NB4 (cell line): Measurements from ENCODE around the gene TMEM101.

Experiments
- DNase-seq: peaks from one replicate; pipeline ENCODE4 v3.0.0; 2010; ENCODE audit warnings: low read depth
- H3K4me3 ChIP-seq: one replicate; pipeline ENCODE4 v1.5.1; 2011; ENCODE audit warnings: mild to moderate bottlenecking, low read depth, low read length, moderate library complexity
- CTCF ChIP-seq: IDR thresholded peaks from one replicate; pipeline ENCODE4 v1.5.1; 2012; ENCODE audit warnings: low read depth, low read length
- MAX ChIP-seq: IDR thresholded peaks from 2 replicates; pipeline ENCODE4 v1.6.1; 2011; ENCODE audit warnings: low read depth, low read length
- MYC ChIP-seq: IDR thresholded peaks from 2 replicates; pipeline ENCODE4 v1.6.1; 2011; ENCODE audit warnings: low read depth, low read length
- POLR2A ChIP-seq: IDR thresholded peaks from 2 replicates; pipeline ENCODE4 v1.6.1; 2011; ENCODE audit warnings: mild to moderate bottlenecking; ENCODE audit not compliant: insufficient read length; ENCODE audit errors: extremely low read depth

The TMEM101 gene

GRCh38 chr17:44014437-44015172 is at the start of gene TMEM101:
TSS of gene TMEM101 (minus strand) at chr17:44014963. CDS start at chr17:44014952, 11 bp downstream.
- peak within 1 kb of the TSS; percentile 91 for H3K4me3 ChIP-seq
- TF ChIP-seq POLR2A (peak; percentile 42), CTCF (no peak), MAX (peak; percentile 39; the same call in 1 of the 2 replicates)
- DNase-seq, result peak; percentile 93

GRCh38 chr17:44063704-44064639 is 49.2 kb upstream of the TMEM101 start:
- TF ChIP-seq MAX (no peak), POLR2A (no peak), MYC (no peak)
- peak overlapping the region; percentile 12 for H3K4me3 ChIP-seq
- DNase-seq, result no peak

GRCh38 chr17:44062871-44063270 is 48.1 kb upstream of the TMEM101 start:
- no peak for DNase-seq
- H3K4me3 ChIP-seq, result no peak overlapping the region
- TF ChIP-seq MYC (no peak), CTCF (no peak), MAX (no peak), POLR2A (no peak)

- H3K4me3 ChIP-seq, result no peak overlapping the region
Measured at GRCh38 chr17:44061446-44061845, 46.7 kb upstream of the TMEM101 start.

GRCh38 chr17:44059101-44059892 is 44.5 kb upstream of the TMEM101 start:
- H3K4me3 ChIP-seq, result no peak overlapping the region
- TF ChIP-seq CTCF (no peak), POLR2A (no peak), MAX (no peak), MYC (no peak)
- DNase-seq, result no peak

More at GRCh38 chr17:44061446-44061845, 46.7 kb upstream of the TMEM101 start:
- no peak for DNase-seq
- no peak for TF ChIP-seq POLR2A
- TF ChIP-seq MYC, result no peak
- TF ChIP-seq MAX, result no peak
- no peak for TF ChIP-seq CTCF
